Choroid plexus epithelial cell (primary cell): ENCODE results near the gene SLC25A48.

ENCODE experiments used
- DNase-seq: peaks from one replicate; pipeline ENCODE4 v3.0.0-alpha.2; 2010; ENCODE audit warnings: low read depth
- H3K4me3 ChIP-seq: 2 replicates; pipeline ENCODE4 v1.5.1; 2011; ENCODE audit warnings: low read depth, mild to moderate bottlenecking, control low read depth, low read length, moderate library complexity
- CTCF ChIP-seq: conservative IDR thresholded peaks from 2 replicates; pipeline ENCODE4 v1.5.1; 2011; ENCODE audit warnings: low read depth, mild to moderate bottlenecking, control low read depth, inconsistent platforms, low read length, moderate library complexity

Gene SLC25A48

GRCh38 chr5:135866016-135866415, 31.6 kb downstream of the SLC25A48 start:
- TF ChIP-seq CTCF: no peak
- no peak overlapping the region for H3K4me3 ChIP-seq

GRCh38 chr5:135867599-135867998, 33.1 kb downstream of the SLC25A48 start:
- no peak for DNase-seq
- TF ChIP-seq CTCF: no peak
- H3K4me3 ChIP-seq: no peak overlapping the region

More at GRCh38 chr5:135866016-135866415, 31.6 kb downstream of the SLC25A48 start:
- no peak for DNase-seq

GRCh38 chr5:135868681-135869080, 34.2 kb downstream of the SLC25A48 start:
- TF ChIP-seq CTCF: no peak
- no peak overlapping the region for H3K4me3 ChIP-seq
- DNase-seq: no peak

DNA sequence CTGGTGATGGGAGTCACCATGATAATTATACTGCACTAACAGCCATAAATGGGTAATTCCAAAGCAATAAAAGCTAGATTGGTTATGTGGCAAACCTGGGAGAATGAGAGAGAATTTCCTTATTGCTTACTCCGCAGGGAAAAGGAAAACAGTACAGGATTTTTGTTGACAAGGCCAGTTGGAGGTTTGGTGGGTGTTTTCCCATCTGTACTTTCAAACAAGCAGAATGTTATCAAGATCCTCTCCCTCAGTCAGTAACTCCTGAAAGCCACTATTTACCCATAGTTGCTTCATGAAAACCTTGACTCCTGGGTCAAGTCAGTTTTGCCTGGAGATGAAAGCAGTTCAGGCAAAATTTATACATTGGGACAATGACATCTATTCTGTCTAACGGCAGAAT, 34.8 kb downstream of the SLC25A48 start:
- H3K4me3 ChIP-seq: no peak overlapping the region
- TF ChIP-seq CTCF: no peak
- no peak for DNase-seq

DNA sequence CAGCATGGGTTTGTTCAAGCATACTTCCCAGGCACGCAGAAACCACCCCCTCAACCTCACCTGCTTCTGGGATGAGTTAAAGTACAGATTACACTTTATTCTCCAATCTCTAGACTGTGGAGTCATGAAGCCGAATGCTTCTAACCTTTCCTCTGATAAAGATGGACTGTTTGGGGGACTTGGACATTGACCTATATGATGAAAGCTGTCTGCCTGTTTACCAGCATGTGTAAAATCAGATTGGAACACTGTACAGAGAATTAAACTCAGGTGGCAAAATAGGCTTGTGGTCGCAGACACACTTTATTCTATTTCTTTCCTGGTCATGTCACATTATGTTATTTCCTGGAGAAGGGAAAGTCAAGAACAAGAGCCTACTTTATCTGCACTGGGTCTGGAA, 35.5 kb downstream of the SLC25A48 start:
- H3K4me3 ChIP-seq: no peak overlapping the region
- no peak for DNase-seq
- TF ChIP-seq CTCF: no peak

DNA sequence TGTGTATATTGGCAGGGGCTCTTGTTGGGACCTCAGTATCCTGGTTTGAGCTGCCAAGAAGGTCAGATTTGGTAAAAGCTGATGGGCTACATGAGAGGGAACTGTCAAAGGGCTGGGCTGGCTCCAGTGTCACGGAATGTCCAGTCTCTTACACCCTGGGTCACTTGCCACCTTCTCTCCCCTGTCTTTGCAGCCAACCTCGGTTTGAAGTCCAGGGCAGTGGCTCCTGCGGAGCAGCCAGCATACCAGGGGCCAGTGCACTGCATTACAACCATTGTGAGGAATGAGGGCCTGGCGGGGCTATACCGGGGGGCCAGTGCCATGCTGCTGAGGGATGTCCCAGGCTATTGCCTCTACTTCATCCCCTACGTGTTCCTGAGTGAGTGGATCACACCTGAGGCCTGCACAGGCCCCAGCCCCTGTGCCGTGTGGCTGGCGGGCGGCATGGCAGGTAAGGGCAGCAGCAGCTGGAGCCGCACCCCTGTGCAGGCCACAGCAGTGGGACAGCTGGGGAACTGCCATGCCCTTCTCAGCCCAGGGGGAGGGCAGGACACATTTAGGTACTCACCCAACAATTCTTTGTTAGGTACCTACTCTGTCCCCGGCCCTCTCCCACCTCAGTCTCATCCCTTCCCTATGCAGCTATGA, 36.9 kb downstream of the SLC25A48 start:
- no peak for DNase-seq
- no peak for TF ChIP-seq CTCF
- H3K4me3 ChIP-seq: no peak overlapping the region

DNA sequence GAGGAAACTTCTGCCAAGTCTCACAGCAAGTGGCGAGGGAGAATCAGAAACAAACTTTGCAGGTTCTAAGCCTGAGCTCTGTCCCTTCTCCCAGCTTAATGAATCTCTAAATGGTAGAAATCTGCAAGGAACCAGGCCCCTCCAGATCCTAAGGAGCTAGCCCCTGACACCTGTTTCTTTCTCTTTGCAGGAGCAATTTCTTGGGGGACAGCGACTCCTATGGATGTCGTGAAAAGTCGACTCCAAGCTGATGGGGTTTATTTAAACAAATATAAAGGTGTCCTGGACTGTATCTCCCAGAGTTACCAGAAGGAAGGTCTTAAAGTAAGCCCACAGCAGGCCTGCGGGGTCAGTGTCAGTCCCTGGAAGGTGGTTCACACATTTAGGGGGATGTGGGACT, 39.4 kb downstream of the SLC25A48 start:
- no peak overlapping the region for H3K4me3 ChIP-seq
- DNase-seq: no peak
- no peak for TF ChIP-seq CTCF
